GM19395 (cell line): ENCODE data around the gene UROC1.

Experiments
- ATAC-seq: cut with Tn5 transposase; IDR thresholded peaks from one replicate; pipeline ENCODE4 v1.9.1; 2021; ENCODE audit warnings: mild to moderate bottlenecking, moderate library complexity; ENCODE audit not compliant: unreplicated experiment

UROC1 gene

DNA sequence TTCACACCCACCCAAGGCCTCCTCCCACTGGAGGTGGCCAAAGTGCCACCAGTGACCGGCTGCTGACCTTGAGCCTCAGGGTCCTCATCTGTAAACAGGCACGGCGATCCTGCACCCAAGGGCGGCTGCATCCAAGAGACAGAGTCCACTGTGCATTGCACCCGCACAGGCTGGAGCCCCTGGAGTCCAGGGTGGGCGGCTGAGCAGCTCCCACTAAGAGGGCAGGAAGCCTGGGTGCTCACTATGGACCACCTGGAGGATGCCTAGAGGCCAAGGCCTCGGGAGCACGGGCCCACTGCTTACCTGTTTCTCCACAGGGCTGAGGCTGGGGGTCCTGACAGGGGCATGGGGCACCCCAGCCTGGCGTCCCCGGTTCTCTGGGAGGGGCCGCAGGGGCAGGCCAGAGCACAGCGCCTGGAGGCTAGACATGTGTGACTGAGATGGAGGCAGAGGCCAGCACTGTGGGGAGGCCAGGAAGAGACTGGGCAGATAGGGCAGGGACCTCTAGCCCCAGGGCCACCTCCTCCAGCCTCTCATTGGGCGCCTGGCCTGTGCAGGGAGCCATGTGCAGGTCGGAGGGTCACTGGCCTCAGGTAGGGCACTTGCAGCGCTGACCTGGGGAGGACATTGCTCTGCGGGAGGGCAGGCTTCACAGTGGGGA, at the start of gene UROC1:
UROC1 (minus strand) TSS at position 483 of the 661 bp plus-strand sequence; CDS start at position 429, 54 bp downstream.
- ATAC-seq, result no peak

DNA sequence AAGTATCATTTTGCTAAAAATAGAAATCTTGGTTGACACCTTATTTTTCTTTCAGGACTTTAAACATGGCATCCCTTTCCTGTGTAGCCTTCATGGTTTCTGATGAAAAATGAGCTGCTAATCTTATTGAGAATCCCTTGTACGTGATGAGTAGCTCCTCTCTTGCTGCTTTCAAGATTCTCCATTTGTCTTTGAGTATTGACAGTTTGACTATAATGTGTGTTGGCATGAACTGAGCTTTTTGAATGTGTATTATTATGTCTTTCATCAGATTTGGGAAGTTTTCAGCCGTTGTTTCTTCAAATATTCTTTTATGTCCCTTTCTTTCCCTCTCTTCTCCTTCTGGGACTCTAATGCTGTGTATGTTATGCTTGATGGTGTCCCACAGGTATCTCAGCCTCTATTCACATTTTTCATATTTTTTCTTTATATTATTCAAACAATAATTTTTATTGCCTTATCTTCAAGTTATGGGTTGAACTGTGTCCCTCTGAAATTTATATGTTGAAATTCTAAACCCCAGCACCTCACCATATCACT, 45.2 kb upstream of the UROC1 start:
- ATAC-seq, result no peak

DNA sequence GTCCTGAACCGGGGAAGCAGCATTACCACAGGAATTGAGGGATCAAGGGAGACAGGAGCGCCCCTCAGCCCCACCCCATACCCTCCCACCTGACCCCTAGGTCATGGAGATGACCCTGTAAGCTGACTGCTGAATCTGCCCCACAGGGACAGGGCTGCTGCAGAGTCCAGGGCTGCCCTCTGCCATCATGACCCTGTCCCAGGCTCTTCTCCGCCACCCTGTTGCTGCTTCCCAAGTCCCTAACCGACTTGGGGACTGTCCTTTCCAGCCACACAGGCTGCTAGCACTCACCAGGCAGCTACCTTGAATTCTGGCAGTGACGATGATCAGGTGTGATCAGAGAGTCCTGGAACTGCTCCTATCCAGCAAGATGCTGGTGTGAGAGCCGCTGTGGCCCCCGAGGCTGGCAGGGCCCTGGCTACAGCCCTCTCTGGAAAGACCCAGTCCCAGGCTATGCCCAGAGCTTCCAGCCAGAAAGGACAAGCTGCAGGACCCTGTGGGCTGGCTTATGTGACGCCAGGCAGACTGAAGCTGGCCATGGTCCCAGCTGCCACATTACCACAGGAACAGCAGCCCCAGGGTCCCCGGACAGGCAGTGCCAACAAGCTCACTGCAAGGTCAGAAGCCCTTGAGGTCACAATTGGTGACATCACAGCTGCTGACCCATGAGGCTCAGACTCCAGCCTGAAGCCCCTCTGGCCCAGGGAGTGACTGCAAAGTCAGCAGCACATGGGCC, 40.9 kb upstream of the UROC1 start, which contains the start of gene C3orf22:
C3orf22 (minus strand) TSS at position 597 of the 736 bp plus-strand sequence. CDS start 5,542 bp downstream, outside the sequence.
- ATAC-seq, result no peak

DNA sequence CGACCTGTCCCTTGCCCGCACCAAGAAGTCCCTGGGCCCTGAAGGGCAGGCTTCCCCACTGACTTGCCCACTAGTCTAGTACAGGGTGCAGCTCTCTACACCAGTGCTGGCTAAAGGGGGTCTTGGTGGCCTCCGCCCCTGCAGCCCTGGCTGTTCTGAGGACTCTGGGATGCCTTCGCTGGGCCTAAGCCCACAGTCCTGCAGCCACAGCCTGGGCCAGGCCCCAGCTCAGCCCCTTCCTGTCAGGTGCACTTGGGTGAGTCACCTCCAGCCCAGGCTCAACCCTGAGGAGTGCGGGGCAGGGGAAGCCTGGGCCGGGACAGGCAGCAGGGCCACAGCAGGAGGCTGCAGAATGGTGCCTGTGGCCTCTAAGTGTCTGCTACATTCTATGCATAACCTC, 40.2 kb upstream of the UROC1 start:
- no peak for ATAC-seq

DNA sequence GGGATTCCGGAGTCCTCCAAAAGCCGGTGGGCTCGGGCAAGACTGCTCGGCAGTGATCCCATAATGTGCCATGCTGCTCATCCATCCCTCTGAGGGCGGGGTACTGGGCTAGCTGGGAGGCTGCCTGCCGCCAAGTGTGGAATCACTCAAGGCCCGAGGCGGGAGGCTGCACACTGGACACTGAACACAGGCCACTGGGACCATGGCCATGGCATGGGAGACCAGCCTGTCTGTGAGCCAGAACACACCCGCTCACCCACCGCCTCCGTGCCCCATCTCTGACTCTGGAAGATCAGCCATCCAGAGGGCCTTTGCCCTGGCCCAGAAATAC, 39.8 kb upstream of the UROC1 start:
- ATAC-seq, result no peak

DNA sequence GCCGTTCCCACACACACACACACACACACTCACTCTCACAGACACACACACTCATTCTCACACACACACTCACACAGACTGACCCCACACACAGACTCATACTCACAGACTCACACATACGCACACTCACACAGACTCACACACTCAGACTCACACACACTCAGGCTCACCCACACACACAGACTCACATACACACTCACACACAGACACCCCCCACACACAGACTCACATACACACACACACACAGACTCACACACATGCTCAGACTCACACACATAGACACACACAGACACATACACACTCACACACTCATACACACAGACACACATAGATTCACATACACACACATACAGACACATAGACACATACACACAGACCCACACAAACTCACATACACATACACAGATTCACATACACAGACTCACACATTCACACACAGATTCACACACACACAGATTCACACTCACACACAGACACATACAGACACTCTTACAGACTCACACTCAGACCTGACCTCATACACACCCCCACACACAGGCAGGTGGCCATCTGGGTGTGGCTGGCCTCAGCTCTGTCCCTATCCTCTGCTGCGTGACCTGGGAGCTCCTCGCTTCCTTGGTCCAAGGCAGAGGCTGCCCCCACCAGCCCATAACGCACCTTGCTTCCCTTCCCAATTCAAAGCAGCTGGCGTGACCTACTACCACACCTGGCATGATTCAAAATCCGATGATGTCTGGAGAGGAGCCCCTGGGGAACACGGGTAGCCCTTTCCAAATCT, 39.3 kb upstream of the UROC1 start:
- ATAC-seq, result no peak

DNA sequence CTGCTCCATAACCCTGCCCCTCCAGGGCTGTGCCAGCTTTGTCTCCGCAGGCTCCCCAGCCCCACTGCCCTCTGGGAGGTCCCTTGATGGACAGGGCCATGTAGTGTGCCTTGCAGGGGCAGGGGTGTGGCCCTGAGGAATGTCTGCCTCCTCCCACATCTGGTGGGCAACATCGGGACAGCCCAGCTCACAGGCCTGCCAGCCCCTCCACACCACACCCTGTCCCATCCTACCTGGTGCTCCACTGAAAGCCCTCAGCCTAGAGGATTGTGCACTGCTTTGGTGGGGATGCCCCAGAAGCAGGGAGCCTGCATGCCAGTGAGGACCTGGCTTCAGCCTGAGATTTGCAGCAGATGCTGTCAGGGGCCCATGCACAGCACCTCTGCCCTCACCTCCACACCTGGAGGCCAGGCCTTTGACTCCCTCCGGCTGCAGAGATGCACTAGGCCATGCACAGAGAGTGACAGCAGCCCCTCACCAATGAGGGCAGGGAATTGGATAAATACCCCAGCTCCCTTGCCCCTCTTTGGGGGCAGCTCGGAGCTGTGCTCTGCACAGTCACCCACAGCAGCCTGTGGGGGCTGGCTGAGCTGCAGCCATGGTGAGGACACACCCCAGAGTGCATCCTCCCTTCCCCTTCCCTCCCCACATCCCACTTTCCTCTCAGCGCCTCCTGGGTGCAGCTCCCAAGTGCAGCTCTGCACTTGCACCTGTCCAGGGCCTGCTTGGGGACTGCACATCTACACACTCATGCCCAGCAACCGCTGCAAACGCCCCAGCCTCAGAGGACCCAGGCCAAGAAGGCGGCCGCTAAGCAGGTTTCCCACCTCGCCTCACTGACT, 38.4 kb upstream of the UROC1 start:
- ATAC-seq, result no peak

DNA sequence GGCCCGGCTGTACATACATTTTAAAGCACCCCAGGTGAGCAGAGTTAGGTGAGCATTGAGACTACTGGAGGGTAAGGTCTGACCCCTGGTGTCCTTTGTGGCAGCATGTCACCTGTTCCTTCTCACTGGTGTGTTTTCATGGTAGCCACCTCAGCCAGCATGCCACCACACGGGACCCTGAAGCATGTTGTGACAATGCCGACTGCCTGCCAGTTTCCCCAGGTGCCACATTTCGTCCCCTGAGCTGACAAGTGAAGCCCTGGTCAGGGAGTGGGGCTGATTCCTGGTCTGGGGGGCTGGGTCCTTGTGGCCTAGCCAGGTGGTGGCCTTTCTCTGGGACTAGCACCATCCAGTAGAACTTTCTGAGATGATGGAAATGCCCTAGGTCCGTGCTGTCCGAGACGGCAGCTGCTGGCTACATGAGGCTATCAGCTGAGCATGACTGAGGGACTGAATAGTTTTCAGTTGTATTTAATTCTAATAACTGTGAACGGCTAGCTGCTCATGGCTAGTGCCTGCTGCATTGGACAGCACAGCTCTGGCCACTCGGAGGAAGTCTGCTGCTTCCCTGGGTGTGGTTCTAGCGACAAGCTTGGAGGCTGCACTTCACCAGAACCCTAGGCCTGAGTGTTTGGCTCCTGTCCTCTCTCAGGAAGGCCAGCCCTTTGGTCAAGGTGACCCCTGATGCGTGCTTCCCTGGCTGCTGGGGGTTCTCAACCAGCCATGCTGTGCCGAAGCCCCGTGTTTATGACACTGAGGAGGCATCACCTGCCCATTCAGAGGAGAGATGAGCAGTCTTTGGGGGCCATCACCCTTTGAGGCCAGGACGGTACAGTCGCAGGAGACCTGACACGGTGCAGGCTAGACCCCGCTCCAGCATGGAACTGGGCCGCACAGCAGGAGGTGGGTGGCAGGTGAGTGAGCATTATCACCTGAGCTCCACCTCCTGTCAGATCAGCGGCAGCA, 37.3 kb upstream of the UROC1 start:
- ATAC-seq, result no peak

DNA sequence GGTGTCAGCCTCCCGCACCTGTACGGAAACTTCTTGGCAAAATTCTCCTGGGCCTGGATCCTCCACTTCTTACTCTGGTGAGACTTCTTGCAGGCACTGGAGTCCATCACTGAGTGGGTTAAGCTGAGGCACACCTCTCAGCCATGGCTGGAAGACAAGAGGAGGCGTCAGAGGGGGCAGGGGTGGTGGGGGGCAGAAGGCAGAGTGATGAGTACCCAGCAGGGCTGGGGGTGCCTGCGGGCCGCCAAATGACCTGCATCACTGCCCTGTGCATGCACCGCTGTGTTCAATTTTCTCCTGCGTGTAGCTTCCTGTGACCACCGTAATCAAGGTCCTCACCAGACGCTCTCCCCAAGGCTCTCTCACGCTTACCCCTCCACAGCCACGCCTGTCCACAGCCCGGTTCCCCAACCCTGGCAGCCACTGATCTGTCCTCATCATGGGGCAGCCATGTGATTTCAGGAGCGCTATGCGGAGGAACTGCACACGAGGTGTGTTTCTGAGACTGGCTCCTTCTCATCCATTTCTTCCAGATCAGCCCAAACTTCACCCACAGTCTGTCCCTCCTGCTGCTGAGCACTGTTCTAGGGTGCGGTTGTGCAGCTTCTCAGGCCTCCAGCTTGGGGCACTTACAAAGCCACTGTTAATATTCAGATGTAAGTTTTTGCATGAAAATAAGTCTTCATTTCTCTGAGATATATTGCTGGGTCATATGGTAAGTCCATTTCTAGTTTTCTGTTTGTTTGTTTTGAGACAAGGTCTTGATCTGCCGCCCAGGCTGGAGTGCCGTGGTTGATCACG, 35.9 kb upstream of the UROC1 start:
- ATAC-seq, result no peak

DNA sequence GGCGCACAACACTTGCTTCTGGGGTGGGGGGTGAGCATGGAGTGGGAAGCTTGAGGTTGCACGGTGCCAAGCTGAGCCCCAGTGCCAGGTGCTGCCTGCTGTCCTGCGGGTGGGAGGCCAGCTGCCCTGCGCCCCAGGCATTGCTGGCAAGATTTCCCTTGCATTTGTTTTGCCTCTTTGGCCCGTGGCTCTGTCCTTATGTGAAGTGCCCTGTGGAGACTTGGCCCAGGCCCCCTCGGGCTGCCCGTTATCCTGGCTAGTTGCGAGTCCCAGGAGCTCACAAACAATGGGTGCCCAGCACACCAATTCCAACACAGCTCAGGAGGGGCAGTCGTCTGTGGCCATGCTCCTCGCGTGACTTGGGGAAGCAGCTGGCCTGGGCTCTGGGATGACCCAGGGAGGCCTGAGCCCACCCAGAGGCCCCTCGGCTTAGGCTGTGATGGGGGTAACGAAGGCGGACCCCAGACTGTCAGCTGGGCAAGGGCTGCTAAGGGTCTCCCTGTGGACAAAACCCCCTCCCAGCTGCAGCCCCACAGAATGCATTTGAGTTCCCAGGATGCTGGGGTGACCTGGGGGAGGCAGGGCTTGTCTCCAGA, 35.2 kb upstream of the UROC1 start:
- no peak for ATAC-seq

DNA sequence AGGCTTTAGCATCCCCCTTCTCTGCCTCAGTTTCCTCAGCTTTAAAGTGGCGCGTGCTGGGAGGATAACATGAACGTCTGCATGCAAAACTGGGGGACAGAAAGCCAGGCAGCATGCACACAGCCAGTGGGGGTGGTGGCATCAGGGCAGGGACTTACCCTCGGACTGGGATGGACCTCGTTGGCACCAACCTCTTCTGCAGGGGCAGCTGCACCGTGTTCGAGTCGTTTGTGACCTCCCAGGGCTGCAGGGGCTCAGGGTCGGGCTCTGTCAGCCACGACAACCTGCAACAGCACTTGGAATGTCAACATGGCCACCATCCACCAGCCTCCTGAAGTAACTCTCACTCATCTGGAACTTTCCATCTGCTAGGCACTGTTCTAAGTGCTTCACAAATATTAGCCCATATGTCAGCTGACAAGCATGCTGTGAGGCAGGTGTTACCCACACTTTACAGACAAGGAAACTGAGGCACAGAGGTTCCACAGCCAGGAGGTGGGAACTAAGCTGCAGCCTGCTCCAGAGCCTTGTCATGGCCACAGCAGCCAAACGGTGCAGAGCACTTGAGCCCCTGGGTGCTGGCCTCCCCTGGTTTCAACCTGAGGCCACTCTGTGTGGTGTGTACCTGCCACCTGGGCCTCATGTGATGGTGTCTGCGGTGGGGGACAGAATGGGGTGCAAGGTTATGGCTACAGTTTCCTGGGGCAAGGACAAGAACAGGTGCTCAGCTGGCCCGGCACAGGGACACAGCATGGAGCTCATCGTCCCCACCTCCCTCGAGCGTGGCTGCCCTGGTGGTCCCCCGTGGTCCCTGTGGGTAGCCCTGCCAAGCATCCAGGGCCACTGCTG, 34.5 kb upstream of the UROC1 start:
- ATAC-seq, result no peak

DNA sequence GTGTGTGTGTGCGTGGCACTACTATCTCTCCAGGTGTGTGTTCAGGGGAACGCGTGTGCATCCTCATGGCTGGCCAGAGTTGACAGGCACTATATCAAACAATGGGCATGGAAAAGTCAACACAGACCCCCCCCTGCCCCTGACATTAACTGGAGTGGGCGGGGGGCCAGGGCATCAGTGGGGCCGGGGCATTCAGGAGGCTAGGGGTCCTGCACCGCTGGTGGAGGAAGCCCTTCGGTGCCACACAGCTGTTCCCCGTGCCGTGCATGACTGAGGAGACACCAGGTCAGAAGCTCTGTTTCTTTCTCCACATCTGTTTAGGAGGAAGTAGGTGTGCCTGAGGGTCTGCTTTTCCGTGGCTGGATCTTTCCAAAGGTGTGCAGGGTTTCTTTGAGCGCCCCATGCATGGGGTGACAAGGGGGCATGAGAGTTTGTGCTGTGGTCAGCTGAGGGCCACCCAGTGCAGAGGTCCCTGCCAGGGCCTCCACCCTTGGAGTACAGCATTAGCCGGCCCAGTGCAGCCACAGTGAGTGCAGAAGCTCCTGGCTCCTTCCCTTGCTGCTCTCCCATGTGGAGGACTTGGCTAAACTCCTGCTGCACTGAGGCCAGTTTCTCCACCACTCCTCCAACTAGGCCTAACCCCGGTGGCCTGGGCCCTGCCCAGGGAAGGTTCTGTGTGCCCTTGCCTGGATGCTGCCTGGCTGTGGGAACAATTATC, 33.7 kb upstream of the UROC1 start:
- ATAC-seq, result no peak

DNA sequence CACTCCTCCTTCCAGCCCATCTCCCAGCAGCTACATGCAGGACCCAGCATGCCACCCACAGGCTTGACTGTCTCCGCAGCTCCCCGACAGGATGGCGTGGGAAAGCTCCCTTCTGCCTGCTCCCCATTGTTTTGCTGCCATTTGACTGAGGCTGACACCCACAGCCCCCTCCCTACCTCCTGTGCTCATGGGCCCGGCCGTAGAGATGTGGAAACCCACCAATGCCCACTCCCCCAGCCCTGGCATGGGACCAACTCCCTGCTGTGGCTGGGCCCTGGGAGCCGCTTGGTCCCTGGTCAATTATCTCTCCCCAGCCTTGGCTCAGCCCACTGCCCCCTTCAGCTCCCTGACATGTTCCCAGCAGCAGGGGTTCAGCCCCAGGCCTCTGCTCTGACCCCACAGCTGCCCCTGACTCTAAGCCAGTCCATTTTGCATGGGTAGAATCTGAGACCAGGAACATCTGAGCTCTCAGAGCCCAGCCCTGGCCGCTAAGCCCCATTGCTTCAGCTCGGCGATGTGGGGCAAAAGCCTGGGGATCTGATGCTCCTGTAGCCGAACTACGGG, 33.0 kb upstream of the UROC1 start:
- ATAC-seq, result no peak

DNA sequence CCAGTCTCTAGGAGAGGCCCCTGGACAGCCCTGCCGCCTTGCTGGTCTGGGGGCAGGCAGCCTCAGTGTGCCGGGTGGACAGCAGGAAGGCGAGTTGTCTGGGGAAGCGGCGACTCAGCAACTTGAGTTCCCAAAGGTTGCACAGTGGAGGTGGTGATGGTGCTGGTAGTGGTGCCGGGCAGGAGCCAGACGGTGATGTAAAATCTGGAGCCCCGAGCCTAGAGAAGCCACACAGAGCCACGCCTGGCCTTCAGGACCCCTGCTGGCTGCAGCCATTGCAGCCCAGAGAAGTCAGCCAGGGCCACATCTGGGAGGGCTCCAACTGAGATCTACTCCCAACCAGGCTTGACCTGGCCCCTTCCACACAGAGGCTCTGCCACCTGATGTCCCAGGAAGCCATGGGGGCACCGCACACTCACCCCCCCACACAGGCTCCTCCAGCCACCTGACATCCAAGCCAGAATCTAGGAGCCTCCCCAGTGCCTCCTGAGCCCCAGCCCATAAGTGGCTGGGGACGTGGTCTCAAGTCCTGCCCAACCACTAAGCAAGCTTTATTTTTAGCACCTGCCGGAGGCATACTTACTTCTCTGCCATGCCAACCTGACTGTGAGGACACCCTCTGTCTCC, 32.4 kb upstream of the UROC1 start:
- ATAC-seq, result no peak

DNA sequence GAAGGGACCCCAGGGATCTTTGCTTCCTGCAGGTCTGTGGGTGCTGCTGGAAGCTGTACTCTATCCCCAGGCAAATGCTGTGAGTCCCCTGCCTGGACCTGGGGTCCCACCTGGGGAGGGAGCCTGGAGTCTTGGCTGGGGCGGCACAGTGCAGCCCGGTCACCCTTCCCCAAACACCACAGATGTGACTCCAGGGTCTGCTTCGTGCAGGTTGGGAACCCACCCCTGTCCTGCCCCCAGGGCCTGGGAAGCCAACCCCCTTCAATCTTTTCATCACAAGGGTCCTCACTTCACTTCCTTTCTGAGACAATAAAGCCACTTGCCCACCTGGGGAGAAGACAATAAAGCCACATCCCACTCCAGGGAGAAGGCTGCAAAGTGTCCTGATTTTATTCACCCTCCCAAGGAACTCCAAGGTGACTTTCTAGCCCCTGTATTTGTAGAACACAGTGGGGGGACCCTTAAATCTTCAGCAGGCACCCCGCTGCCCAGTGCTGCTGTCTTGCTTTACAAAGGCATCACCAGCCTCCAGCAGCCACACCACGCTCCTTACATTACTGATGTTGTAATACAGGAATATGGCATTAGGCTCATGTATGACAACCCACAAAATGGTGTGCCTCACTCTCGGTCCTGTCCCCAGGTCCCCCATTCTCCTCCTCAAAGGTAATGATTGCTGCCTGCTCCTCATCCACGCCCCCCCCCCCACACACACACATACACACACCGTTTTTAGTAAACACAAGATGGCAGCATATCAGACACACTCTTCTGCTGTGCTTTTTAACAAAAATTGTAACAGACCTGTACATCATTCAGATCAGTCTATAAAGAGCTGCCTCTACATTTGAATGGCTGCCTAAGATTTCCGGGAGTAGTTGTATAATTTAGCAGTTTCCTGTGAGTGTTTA, 31.2 kb upstream of the UROC1 start:
- ATAC-seq, result no peak
